CD4-positive, alpha-beta T cell (primary cell): ENCODE results near the gene ELP1. TPM values are rescaled to one million over a fixed set of nuclear protein-coding genes. Genes with fewer than 3 reads are reported as not detected.

Source experiments
- ATAC-seq: fragments of 200-7000 bp; cut with Tn5 transposase; one replicate; pipeline ENCODE4 v1.10.0; 2022; ENCODE audit warnings: mild to moderate bottlenecking; ENCODE audit not compliant: poor library complexity
- CTCF ChIA-PET: fragments of 350-600 bp; sonication (Branson Sonifier 250); formaldehyde crosslinking; loops from one replicate; lab custom pipeline; 2021; ENCODE audit warnings: antibody characterized with exemption, inconsistent platforms; lab: Charles Lee
- POLR2A ChIA-PET: fragments of 350-600 bp; sonication (Branson Sonifier 250); formaldehyde crosslinking; loops from one replicate; lab custom pipeline; 2021; ENCODE audit warnings: antibody characterized with exemption, inconsistent platforms; lab: Charles Lee
- DNase-seq, 14 experiments: peaks; one replicate each; pipeline ENCODE4 v3.0.0-alpha.2; 2013 to 2020; ENCODE audit warnings: mixed read lengths in 2 of 14
- H3K27ac ChIP-seq, 2 donors: one replicate each; pipeline versions ENCODE4 v1.5.1 to v1.7.0; 2013; ENCODE audit warnings: low read length in 2 of 2, low read depth in 1 of 2, mild to moderate bottlenecking in 1 of 2
- H3K27me3 ChIP-seq, 2 experiments: 1 replicate in 1 of 2; 2 replicates in 1 of 2; pipeline versions ENCODE4 v1.6.1 to v1.7.0; 2013; ENCODE audit warnings: low read length in 2 of 2, control low read depth in 1 of 2, mild to moderate bottlenecking in 1 of 2, moderate library complexity in 1 of 2; ENCODE audit not compliant: insufficient read depth in 2 of 2, control insufficient read depth in 1 of 2
- H3K36me3 ChIP-seq: one replicate; pipeline ENCODE4 v1.6.1; 2013; ENCODE audit warnings: low read length, control low read depth; ENCODE audit not compliant: insufficient read depth
- H3K4me1 ChIP-seq: one replicate; pipeline ENCODE4 v1.6.1; 2013; ENCODE audit warnings: low read length, control low read depth; ENCODE audit not compliant: insufficient read depth
- H3K4me3 ChIP-seq: one replicate; pipeline ENCODE4 v1.5.1; 2013; ENCODE audit warnings: mild to moderate bottlenecking, low read length, moderate library complexity
- H3K9me3 ChIP-seq, 2 experiments: 1 replicate in 1 of 2; 2 replicates in 1 of 2; pipeline versions ENCODE4 v1.6.1 to v1.7.0; 2013; ENCODE audit warnings: low read length in 2 of 2, mild to moderate bottlenecking in 2 of 2, control low read depth in 1 of 2, moderate library complexity in 1 of 2; ENCODE audit not compliant: control insufficient read depth in 1 of 2, insufficient read depth in 1 of 2
- H3K27ac Mint-ChIP-seq: one replicate; pipeline ENCODE4 v1.8.0; 2020; ENCODE audit warnings: mixed read lengths
- H3K27me3 Mint-ChIP-seq: one replicate; pipeline ENCODE4 v1.8.0; 2021; ENCODE audit warnings: mixed read lengths
- H3K36me3 Mint-ChIP-seq: one replicate; pipeline ENCODE4 v1.8.0; 2021; ENCODE audit warnings: low read depth, mixed read lengths
- H3K4me1 Mint-ChIP-seq: one replicate; pipeline ENCODE4 v1.8.0; 2021; ENCODE audit warnings: low read depth, mixed read lengths
- H3K4me3 Mint-ChIP-seq: one replicate; pipeline ENCODE4 v1.8.0; 2020; ENCODE audit warnings: mild to moderate bottlenecking, mixed read lengths
- H3K9me3 Mint-ChIP-seq: one replicate; pipeline ENCODE4 v1.8.0; 2020; ENCODE audit warnings: mixed read lengths
- intact Hi-C, 2 experiments: fragments of 100-400 bp; cut with DNase I in 1 of 2; cut with micrococcal nuclease in 1 of 2; formaldehyde crosslinking; loops; one replicate each; pipeline versions ENCODE4 v1.15.1 to v1.9.0; 2023 to 2025; cut with DNase I, micrococcal nuclease
- total RNA-seq, 174 experiments: library from RNA in 2 of 174; stranded (reverse) in 2 of 174; gene quantifications; one replicate each; pipeline ENCODE4 v1.2.3 and lab custom pipeline; 2021 to 2026
- TF ChIP-seq, protein P1 (sequence below): fragments of 200-600 bp; IDR thresholded peaks from one replicate; pipeline ENCODE4 v1.8.0; 2022; ENCODE audit warnings: antibody characterized with exemption, mild to moderate bottlenecking

Gene ELP1
- total RNA-seq, 2 experiments from 2014 or later: 19.2 to 20.8 TPM

DNA sequence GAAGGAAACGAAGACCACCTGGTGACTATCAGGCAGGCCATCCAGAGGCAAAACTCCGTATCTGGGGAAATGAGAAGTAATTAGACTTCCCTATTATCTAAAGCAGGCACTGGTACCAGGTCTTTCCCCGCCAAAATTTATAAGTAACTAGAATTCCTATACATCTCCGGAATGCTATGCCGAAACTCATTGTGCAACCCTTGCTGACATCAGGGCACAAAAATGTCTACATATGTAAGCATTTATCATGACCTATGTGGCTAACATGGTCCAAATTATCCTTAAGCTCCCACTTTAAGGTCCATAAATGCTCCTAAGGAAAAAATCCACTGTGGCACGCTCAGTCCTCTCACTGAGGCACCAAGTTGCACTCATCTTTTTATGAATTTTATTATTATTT, 95.9 kb downstream of the ELP1 start:
- ChIA-PET POLR2A (no interaction called here), CTCF (no interaction called here)
- Mint-ChIP-seq H3K36me3 (no peaks in the 10 kb centered on the region), H3K9me3 (no peaks in the 10 kb centered on the region), H3K27me3 (peaks cover 2% of the 10 kb centered on the region), H3K4me3 (no peak overlapping the region), H3K27ac (no peak overlapping the region), H3K4me1 (peaks cover 9% of the 10 kb centered on the region)
- Histone ChIP-seq H3K4me3 (no peak overlapping the region), H3K4me1 (peaks cover 5% of the 10 kb centered on the region), H3K36me3 (no peaks in the 10 kb centered on the region), H3K27ac (no peak overlapping the region), H3K9me3 (no peaks in the 10 kb centered on the region), H3K27me3 (no peaks in the 10 kb centered on the region)
- no peak for DNase-seq
- intact Hi-C loops: no loop called here
- TF ChIP-seq, protein P1, sequence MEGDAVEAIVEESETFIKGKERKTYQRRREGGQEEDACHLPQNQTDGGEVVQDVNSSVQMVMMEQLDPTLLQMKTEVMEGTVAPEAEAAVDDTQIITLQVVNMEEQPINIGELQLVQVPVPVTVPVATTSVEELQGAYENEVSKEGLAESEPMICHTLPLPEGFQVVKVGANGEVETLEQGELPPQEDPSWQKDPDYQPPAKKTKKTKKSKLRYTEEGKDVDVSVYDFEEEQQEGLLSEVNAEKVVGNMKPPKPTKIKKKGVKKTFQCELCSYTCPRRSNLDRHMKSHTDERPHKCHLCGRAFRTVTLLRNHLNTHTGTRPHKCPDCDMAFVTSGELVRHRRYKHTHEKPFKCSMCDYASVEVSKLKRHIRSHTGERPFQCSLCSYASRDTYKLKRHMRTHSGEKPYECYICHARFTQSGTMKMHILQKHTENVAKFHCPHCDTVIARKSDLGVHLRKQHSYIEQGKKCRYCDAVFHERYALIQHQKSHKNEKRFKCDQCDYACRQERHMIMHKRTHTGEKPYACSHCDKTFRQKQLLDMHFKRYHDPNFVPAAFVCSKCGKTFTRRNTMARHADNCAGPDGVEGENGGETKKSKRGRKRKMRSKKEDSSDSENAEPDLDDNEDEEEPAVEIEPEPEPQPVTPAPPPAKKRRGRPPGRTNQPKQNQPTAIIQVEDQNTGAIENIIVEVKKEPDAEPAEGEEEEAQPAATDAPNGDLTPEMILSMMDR: no peak
- no peak for ATAC-seq

GRCh38 chr9:108837530-108837929, 96.4 kb downstream of the ELP1 start:
- CTCF ChIA-PET: no interaction called here
- intact Hi-C loops: no loop called here
- H3K4me1 Mint-ChIP-seq: peaks cover 4% of the 10 kb centered on the region
- H3K9me3 Mint-ChIP-seq: no peaks in the 10 kb centered on the region
- POLR2A ChIA-PET: no interaction called here
- Histone ChIP-seq H3K9me3 (no peaks in the 10 kb centered on the region), H3K4me1 (peaks cover under 1% of the 10 kb centered on the region), H3K36me3 (no peaks in the 10 kb centered on the region), H3K4me3 (no peak overlapping the region), H3K27me3 (no peaks in the 10 kb centered on the region), H3K27ac (no peak overlapping the region)
- H3K27ac Mint-ChIP-seq: no peak overlapping the region
- peaks cover 4% of the 10 kb centered on the region for H3K27me3 Mint-ChIP-seq
- DNase-seq (no peak), ATAC-seq (no peak)
- TF ChIP-seq, protein P1: no peak
- H3K36me3 Mint-ChIP-seq: no peaks in the 10 kb centered on the region
- no peak overlapping the region for H3K4me3 Mint-ChIP-seq

DNA sequence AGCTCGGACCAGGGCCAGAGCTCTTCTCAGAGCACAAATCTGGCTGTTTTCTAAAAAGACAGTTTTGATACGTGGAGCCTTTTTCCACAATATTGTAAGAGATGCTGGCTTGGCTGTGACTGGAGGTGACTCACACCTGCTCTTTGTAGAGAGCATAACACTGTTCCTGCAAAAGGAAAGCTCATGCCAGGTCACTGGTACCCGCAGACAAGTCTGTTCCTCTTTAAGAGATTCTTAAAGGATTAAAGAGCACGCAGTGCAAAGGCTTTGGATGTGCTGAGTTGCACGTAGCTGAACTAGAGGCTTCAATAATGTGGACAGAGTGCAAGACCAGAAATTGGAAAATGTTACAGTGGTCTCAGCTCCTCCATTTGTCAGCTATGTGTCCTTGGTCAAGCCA, 97.1 kb downstream of the ELP1 start:
- Histone ChIP-seq H3K36me3 (no peaks in the 10 kb centered on the region), H3K4me1 (no peaks in the 10 kb centered on the region), H3K9me3 (no peaks in the 10 kb centered on the region), H3K27me3 (no peaks in the 10 kb centered on the region), H3K4me3 (no peak overlapping the region), H3K27ac (no peak overlapping the region)
- Mint-ChIP-seq H3K27me3 (peaks cover 4% of the 10 kb centered on the region), H3K4me1 (no peaks in the 10 kb centered on the region), H3K4me3 (no peak overlapping the region), H3K9me3 (no peaks in the 10 kb centered on the region), H3K36me3 (no peaks in the 10 kb centered on the region), H3K27ac (no peak overlapping the region)
- no peak for DNase-seq
- no peak for ATAC-seq
- intact Hi-C loops: no loop called here
- ChIA-PET CTCF (no interaction called here), POLR2A (no interaction called here)
- TF ChIP-seq, protein P1: no peak
